H1 (cell line): ENCODE measurements around the gene CTNNA3. TPM values are rescaled to one million over a fixed set of nuclear protein-coding genes. Genes with fewer than 3 reads are reported as not detected.

Experiments used
- NANOG ChIP-seq: IDR thresholded peaks from 2 replicates; pipeline ENCODE4 v1.6.1; 2011; ENCODE audit warnings: low read length, low read depth, mild to moderate bottlenecking, inconsistent platforms; ENCODE audit not compliant: insufficient read depth, poor library complexity, severe bottlenecking
- NRF1 ChIP-seq: IDR thresholded peaks from 2 replicates; pipeline ENCODE4 v1.6.1; 2011; ENCODE audit warnings: mild to moderate bottlenecking, low read depth, low read length, improper control_type of control experiment
- TEAD4 ChIP-seq: IDR thresholded peaks from 2 replicates; pipeline ENCODE4 v1.6.1; 2012; ENCODE audit warnings: low read depth, low read length, inconsistent platforms, mixed read lengths
- polyA plus RNA-seq, 7 experiments: library from polyadenylated mRNA; depleted of rRNA in 3 of 7; stranded (reverse) in 5 of 7; unstranded in 2 of 7; fragments of >200 nt in 5 of 7; fragments of 200-250 nt in 2 of 7; gene quantifications; 1 replicate in 5 of 7; 2 replicates in 1 of 7; 4 replicates in 1 of 7; pipeline versions ENCODE4 v1.2.1 to v1.2.3, GENCODE V29; 2011 to 2013; ENCODE audit warnings: missing spikeins in 2 of 7, mixed read lengths in 2 of 7
- total RNA-seq: library from RNA; stranded (reverse); fragmentation: NEBNext Ultra II Directional; extraction: Animal tissue kit (Norgen Biotek cat#: 25700); gene quantifications from 2 replicates; pipeline ENCODE4 v1.2.1, GENCODE V29; 2021
- TF ChIP-seq, protein P1 (sequence below): IDR thresholded peaks from 2 replicates; pipeline ENCODE4 v1.6.1; 2012; ENCODE audit warnings: inconsistent platforms

Gene CTNNA3
- total and polyA plus RNA-seq, 2 of the 8 experiments (the other 6 are each of a cell fraction or from before 2014, with no cell fraction given), result 1.3 to 1.5 TPM

DNA sequence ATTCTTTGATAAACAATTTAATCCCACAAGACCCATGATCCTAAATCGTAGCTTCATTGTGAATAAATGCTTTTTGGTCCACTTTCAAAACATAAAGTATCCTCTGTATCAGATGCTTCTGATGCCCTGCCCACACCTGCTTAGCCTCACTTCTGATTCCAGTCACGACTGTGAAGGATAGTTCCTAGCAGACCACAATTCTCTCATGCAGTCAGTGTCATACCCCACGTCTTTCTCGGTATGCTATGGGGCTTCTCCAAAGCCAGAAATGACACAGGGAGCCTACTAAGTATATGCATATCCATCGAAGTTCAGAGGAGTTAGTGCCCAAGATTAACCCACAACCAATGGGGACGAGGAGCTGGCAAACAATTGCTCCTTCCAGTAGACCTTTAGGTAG is 27.6 kb upstream of the CTNNA3 start (continued):
- TF ChIP-seq, protein P1, sequence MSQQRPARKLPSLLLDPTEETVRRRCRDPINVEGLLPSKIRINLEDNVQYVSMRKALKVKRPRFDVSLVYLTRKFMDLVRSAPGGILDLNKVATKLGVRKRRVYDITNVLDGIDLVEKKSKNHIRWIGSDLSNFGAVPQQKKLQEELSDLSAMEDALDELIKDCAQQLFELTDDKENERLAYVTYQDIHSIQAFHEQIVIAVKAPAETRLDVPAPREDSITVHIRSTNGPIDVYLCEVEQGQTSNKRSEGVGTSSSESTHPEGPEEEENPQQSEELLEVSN, result no peak
- TF ChIP-seq NANOG, result no peak
- TF ChIP-seq NRF1, result no peak
- no peak for TF ChIP-seq TEAD4
